PFSK-1 (cell line): Measurements from ENCODE around the gene INPP5F.

Experiments
- POLR2AphosphoS5 ChIP-seq: IDR thresholded peaks from 2 replicates; pipeline ENCODE4 v1.6.1; 2012; ENCODE audit warnings: low read depth, mild to moderate bottlenecking, control low read depth, low read length, moderate library complexity
- REST ChIP-seq, 2 experiments: IDR thresholded peaks; 2 replicates each; pipeline versions ENCODE4 v1.6.1 to v1.8.0; 2011 to 2012; ENCODE audit warnings: low read depth in 2 of 2, low read length in 2 of 2, control low read depth in 1 of 2, inconsistent platforms in 1 of 2, mild to moderate bottlenecking in 1 of 2, moderate library complexity in 1 of 2; ENCODE audit not compliant: insufficient read depth in 1 of 2
- SIN3A ChIP-seq: IDR thresholded peaks from 2 replicates; pipeline ENCODE4 v1.6.1; 2012; ENCODE audit warnings: mild to moderate bottlenecking, low read length, moderate library complexity, borderline replicate concordance; ENCODE audit not compliant: insufficient read depth
- TAF1 ChIP-seq: IDR thresholded peaks from 2 replicates; pipeline ENCODE4 v1.6.1; 2012; ENCODE audit warnings: low read length, control low read depth, borderline replicate concordance; ENCODE audit not compliant: insufficient read depth

- no peak for TF ChIP-seq SIN3A
- no peak for TF ChIP-seq REST (IDR thresholded peaks at IDR 0.05; ENCODE audit: insufficient read depth in 1 of 2, low read depth in 2 of 2, low read length in 2 of 2)
- no peak for TF ChIP-seq TAF1
- TF ChIP-seq POLR2AphosphoS5, result no peak
These were observed 19.1 kb upstream of the INPP5F start for GRCh38 chr10:119706521-119707278.
